ENCODE data around the gene SCO1.

The SCO1 gene

DNA sequence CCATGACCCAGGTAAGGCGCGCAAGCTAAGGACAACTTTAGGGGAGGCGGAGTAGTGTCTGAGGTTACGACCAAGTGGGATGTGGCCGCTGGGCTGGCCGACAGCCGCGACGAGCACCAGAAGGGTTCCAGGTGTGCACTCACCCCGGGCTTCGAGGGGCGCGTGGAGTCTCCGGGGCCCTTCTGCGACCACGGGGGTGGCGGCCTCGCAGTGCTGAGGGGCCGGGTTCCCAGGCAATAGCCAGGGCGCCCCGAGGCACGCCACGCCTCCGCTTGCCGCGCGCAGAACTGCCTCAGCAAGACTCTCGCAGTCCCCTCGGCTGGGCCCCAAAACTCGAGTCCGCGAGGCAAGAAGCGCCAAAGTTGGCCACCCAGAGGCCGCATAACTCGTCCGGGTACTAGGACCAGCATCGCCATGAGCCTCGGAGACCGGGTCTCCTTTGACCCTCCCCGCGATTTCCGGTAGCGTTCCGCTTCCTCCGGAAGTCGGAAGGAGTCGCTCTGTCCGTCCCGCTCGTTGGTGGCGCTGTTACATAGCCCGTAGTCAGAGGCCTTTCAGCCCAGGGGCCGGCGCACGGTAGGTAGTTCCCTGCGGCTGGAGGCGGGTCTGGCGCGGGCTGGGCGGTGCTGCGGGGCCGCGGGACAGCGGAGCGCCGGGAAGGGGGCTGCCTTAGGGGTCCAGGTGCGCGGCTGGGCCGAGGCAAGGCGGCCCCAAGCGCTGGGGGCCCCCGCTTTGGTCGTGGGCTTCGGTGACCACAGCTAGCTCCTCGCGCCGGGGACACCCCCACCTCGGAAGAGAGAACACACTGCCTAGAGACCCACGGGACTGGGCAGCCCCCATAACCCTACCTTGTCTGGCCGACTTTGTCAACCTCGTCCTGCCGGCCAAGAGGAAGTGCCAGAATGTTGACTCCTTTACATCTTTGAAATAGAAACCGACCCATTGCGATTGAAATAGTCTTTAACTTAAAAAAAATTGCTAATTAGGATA lies at the start of gene SCO1, which contains the start of gene ADPRM:
SCO1 (minus strand) TSS at position 442 of the 990 bp plus-strand sequence; CDS start at position 416, 26 bp downstream.
ADPRM (plus strand) TSS at position 503 of the 990 bp plus-strand sequence. CDS start 7,333 bp downstream, outside the sequence.
- peak; percentile 97 for DNase-seq (ENCODE audit: low spot score)

GRCh38 chr17:10745231-10745630 lies 47.9 kb upstream of the SCO1 start:
- DNase-seq (ENCODE audit: low spot score) = no peak

DNA sequence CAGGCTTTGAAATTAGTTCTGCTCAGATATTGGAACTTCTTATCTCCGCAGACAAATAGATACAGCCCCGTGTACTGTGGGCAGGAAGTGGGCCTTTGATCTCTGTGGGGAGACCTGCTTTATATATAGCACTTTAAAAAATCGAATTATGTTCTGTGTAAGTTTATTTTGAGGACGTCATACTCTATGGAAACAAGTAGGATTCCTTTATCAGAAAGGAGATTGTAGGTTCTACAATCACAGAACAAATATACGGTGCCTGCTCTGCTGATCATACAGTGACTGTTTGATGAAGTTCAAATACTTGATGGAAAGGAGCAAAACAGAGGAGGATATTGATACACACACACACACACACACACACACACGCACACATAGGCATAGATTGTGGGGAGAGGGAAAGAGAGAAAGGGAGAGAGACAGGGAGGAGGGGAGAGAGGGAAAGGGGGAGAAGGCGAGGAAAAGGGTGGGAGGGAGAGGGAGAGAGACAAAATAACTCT lies 47.2 kb upstream of the SCO1 start:
- no peak for DNase-seq (ENCODE audit: low spot score)

GRCh38 chr17:10743316-10744009 lies 46.1 kb upstream of the SCO1 start:
- no peak for DNase-seq (ENCODE audit: low spot score)

DNA sequence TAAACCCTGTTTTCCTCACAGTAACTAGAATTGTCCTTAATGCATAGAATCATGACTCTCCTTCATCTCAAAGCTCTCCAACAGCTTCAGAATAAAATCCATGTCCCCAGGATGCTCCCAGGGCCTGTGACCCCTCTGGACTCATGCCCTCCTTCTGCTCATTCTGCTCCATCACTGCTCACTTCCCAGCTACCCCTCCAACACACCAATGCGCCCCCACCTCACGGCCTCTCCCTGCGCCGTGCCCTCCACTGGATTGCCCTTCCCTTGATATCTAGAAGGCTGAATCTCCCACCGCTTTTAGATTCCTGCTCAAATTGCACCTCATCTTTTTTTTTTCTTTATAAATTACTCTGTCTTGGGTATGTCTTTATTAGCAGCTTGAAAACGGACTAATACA lies 45.1 kb upstream of the SCO1 start:
- DNase-seq (ENCODE audit: low spot score) = no peak

DNA sequence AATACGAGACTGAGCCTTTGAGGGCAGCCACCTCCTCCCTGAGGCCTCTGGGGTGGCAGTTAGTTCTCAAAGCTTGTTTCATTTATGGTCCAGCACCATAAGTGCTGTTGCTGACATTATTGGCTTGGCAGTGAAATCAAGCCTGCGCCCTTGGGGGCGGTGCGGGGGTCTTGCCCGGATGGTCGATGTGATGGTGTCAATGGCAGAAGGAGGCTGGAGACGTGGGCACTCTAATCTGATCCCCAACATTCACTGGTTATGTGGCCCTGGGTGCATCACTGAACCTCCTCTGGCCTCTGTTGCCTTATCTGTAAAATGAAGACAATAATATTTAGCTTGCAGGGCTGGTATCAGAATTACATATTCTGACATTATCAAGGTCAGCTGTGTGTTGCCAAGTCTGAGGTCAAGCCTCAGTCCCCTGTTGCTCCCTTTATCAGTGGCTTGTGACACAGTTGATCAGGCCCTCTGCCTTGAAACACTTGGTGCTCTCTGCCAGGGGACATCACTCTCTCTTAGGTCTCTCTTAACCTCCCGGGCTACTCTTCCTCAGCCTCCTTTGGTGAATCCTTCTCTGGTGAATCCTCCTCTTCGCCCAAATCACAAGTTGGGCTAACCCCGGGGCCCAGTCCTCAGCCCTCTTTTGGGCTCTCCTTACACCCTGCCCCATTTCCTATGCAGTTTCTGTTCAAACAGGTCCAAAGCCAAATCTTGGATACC lies 44.2 kb upstream of the SCO1 start:
- DNase-seq (ENCODE audit: low spot score) = no peak

- no peak for DNase-seq (ENCODE audit: low spot score)
Observed at GRCh38 chr17:10739386-10739785, 42.1 kb upstream of the SCO1 start.

GRCh38 chr17:10738521-10739258 lies 41.4 kb upstream of the SCO1 start:
- DNase-seq (ENCODE audit: low spot score) = peak; percentile 20

DNA sequence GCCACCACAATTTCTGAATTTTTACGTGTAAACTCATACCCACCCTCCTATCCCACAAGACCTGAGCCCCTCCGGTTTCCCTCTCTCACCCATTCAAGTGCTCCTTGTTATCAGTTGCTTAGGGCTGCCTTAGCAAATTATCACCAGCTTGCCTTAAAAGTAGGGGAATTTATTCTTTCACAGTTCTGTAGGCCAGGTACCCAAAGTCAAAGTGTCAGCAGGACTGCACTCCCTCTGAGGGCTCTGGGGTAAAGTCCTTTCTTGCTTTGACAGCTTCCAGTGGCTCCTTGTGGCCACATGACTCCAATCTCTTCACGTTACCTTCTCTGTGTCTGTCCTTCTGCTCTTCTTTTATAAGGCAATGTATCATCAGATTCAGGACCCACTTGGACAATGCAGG lies 40.4 kb upstream of the SCO1 start:
- peak; percentile 14 for DNase-seq (ENCODE audit: low spot score)

GRCh38 chr17:10737168-10737622 lies 39.9 kb upstream of the SCO1 start:
- DNase-seq (ENCODE audit: low spot score) = peak; percentile 70

DNA sequence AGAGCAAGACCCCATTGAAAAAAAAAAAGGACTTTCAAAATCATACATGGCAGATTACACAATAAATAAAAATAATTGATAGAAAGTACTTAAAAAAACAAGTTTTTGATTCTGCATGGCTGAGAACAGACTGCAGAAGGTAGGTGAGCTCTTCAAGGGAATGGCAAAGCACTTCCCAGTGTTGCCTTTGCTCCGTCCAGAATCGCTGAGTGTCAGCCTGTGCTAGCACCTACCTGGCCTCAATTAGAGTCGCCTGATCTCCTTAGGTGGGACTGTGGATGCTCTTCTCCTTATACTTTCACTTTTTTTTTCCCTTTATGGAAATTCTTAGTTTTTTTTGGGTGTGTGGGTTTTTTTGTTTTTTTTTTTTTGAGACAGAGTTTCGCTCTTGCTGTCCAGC lies 38.5 kb upstream of the SCO1 start:
- DNase-seq (ENCODE audit: low spot score) = peak; percentile 9

GRCh38 chr17:10735251-10735650 lies 37.9 kb upstream of the SCO1 start:
- DNase-seq (ENCODE audit: low spot score) = peak; percentile 23

- DNase-seq (ENCODE audit: low spot score) = peak; percentile 21
Observed at GRCh38 chr17:10733666-10734065, 36.3 kb upstream of the SCO1 start.

GRCh38 chr17:10732121-10732520 lies 34.8 kb upstream of the SCO1 start:
- peak; percentile 33 for DNase-seq (ENCODE audit: low spot score)

DNA sequence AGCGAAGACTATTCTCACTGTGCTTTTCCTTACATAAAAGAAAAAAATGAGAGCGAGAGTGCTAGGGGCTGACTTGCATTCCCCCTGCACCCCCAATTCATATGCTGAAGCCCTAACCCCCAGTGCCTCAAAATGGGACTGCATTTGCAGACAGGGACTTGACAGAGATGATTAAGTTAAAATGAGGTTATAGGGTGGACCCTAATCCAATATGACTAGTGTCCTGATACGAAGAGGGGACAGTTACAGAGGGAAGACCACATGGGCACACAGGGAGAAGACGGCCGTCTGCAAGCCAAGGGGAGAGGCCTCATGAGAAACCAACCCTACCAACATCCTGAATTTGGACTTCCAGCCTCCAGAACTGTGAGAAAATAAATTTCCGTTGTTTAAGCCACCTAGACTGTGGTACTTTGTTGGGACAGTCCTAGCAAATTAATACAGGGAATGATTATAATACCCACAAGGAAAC lies 34.1 kb upstream of the SCO1 start:
- no peak for DNase-seq (ENCODE audit: low spot score)

DNA sequence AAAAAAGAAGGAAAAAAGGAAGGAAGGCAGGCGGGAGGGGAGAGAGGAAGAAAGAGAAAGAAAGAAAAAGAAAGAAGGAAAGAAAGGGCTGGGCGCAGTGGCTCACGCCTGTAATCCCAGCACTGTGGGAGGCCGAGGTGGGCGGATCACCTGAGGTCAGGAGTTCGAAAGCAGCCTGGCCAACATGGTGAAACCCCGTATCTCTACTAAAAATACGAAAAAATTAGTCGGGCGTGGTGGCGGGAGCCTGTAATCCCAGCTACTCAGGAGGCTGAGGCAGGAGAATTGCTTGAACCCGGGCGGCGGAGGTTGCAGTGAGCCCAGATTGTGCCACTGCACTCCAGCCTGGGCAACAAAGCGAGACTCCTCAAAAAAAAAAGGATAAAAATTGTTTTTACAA lies 32.9 kb upstream of the SCO1 start:
- peak; percentile 18 for DNase-seq (ENCODE audit: low spot score)

GRCh38 chr17:10729334-10730193 lies 32.2 kb upstream of the SCO1 start, which contains the start of gene TMEM220:
TMEM220 (minus strand) TSS chr17:10730023; CDS start chr17:10729851, 172 bp downstream.
- peak; percentile 90 for DNase-seq (ENCODE audit: low spot score)

GRCh38 chr17:10728331-10728892 lies 31.1 kb upstream of the SCO1 start:
- no peak for DNase-seq (ENCODE audit: low spot score)

DNA sequence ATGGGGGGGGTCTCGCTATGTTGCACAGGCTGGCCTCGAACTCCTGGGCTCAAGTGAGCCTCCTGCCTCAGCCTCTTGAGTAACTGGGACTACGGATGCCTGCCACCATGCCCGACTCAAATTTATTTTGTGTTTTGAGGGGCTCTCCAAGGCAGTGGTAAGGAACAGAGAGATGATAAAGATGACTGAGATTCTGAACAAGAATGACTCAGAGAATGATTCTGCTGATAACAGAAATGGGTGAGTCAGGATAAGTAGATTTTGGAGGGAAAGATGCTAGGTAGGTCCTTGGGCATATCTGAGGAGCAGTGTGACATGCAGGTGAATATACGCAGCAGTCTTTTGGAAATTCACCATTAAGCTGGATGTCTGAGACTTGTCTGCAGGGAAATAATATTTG lies 29.9 kb upstream of the SCO1 start:
- no peak for DNase-seq (ENCODE audit: low spot score)

DNA sequence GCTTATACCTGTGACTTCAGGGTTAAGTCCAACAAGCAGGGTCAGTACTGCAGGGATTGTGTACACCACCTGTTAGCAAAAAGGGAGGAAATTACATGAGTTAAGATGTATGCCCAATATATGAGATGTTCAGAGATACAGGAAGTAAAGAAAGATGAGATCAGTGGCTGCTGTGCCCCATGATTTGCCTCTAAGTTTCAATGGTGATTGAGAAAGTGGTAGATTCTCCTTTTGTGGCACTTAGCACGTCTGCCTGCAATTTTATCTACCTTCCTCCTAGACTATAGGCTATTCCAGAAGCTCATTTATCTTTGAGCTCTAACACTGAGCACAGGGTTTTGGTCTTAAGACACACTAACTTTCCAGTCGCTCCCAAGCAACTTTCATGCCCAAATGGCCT lies 28.9 kb upstream of the SCO1 start:
- no peak for DNase-seq (ENCODE audit: low spot score)
